HFFc6 (cell line): ENCODE measurements around the gene ING1. TPM values are rescaled to one million over a fixed set of nuclear protein-coding genes. Genes with fewer than 3 reads are reported as not detected.

Experiments used
- DNase-seq: peaks from one replicate; pipeline ENCODE4 v3.0.0-alpha.2; 2018
- H3K27ac Mint-ChIP-seq: 2 replicates; pipeline ENCODE4 v1.8.0; 2020; ENCODE audit warnings: mild to moderate bottlenecking, mixed read lengths
- H3K27me3 Mint-ChIP-seq: 2 replicates; pipeline ENCODE4 v1.8.0; 2021; ENCODE audit warnings: mild to moderate bottlenecking, moderate library complexity, mixed read lengths; ENCODE audit not compliant: insufficient read depth
- H3K36me3 Mint-ChIP-seq: 2 replicates; pipeline ENCODE4 v1.8.0; 2021; ENCODE audit warnings: low read depth, mixed read lengths
- H3K4me1 Mint-ChIP-seq: 2 replicates; pipeline ENCODE4 v1.8.0; 2020; ENCODE audit warnings: low read depth, mixed read lengths
- H3K4me3 Mint-ChIP-seq: 2 replicates; pipeline ENCODE4 v1.8.0; 2020; ENCODE audit warnings: mild to moderate bottlenecking, moderate library complexity, mixed read lengths
- H3K9me3 Mint-ChIP-seq: 2 replicates; pipeline ENCODE4 v1.8.0; 2020; ENCODE audit warnings: mild to moderate bottlenecking, mixed read lengths
- total RNA-seq, 6 experiments: library from RNA; stranded (reverse); fragmentation: NEBNext Ultra II Directional; extraction: Animal tissue kit (Norgen Biotek cat#: 25700); gene quantifications; 2 replicates in 1 of 6; 3 replicates in 5 of 6; pipeline ENCODE4 v1.2.3, GENCODE V29; 2021
- TF ChIP-seq, protein P1 (sequence below): fragments of 200-600 bp; sonication (generic); IDR thresholded peaks from 2 replicates; pipeline ENCODE4 v1.5.0; 2021; ENCODE audit warnings: antibody characterized with exemption, mild to moderate bottlenecking

The ING1 gene
- total RNA-seq, 6 experiments from 2014 or later: 6.2 to 9.6 (median 8.1) TPM

DNA sequence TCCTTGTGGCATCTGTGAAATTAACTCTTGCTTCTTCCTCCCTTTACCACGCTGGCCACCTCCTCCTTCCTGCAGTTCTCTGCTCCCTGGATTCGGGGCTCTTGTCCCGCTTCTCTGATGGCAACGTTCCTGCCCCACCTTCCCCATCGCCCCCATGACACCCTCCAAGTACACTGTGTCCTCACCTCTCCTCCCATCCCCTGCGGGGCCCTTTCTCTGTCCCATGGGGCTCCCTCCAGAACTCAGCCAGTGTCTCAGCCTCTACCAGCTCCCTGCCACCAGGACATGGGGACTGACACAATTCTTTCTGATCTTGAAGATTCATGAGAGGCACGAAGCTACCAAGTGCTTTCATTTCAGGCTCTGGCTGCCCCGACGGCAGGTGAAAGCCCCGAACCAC is 16.7 kb upstream of the ING1 start:
- Mint-ChIP-seq H3K27me3 (no peaks in the 10 kb centered on the region), H3K27ac (no peak overlapping the region), H3K36me3 (peaks cover 10% of the 10 kb centered on the region), H3K9me3 (no peaks in the 10 kb centered on the region), H3K4me1 (no peaks in the 10 kb centered on the region), H3K4me3 (no peak overlapping the region)
- no peak for DNase-seq
- TF ChIP-seq, protein P1, sequence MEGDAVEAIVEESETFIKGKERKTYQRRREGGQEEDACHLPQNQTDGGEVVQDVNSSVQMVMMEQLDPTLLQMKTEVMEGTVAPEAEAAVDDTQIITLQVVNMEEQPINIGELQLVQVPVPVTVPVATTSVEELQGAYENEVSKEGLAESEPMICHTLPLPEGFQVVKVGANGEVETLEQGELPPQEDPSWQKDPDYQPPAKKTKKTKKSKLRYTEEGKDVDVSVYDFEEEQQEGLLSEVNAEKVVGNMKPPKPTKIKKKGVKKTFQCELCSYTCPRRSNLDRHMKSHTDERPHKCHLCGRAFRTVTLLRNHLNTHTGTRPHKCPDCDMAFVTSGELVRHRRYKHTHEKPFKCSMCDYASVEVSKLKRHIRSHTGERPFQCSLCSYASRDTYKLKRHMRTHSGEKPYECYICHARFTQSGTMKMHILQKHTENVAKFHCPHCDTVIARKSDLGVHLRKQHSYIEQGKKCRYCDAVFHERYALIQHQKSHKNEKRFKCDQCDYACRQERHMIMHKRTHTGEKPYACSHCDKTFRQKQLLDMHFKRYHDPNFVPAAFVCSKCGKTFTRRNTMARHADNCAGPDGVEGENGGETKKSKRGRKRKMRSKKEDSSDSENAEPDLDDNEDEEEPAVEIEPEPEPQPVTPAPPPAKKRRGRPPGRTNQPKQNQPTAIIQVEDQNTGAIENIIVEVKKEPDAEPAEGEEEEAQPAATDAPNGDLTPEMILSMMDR: no peak

DNA sequence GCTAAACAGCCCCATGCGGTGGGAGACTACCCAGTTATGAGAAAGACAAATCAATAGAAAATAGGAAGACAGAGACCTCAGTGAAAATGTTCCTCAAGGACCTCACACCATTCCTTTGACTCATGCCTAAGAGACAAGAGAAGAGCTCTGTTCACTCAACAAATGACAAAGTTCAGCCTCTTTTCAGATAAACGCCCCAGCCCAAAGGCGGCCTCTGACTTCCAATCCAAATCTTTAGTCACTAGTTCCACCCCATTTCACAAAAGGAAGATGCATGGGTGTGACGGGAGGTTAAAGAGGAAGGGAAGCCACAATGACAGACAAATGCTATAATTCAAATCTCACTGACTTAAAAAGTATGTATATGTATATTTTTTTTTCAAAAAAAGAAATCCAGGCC is 15.7 kb upstream of the ING1 start:
- Mint-ChIP-seq H3K27ac (peak overlapping the region; percentile 13; the same call in 1 of the 2 replicates), H3K4me1 (peaks cover 10% of the 10 kb centered on the region), H3K36me3 (peaks cover 13% of the 10 kb centered on the region), H3K4me3 (no peak overlapping the region), H3K27me3 (no peaks in the 10 kb centered on the region), H3K9me3 (no peaks in the 10 kb centered on the region)
- TF ChIP-seq, protein P1: no peak
- no peak for DNase-seq

DNA sequence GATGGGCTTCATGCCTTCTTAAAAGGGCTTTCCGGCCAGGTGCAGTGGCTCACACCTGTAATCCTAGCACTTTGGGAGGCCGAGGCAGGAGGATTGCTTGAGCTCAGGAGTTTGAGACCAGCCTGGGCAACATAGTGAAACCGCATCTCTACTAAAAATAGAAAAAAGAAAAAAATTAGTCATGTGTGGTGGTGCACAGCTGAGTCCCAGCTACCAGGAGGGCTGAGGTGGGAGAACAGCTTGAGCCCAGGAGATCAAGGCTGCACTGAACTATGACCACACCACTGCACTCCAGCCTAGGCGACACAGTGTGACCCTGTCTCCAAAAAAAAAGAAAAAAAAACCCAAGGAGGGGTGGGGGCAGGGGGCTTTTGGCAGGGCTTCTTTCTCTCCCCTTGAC is 14.8 kb upstream of the ING1 start:
- no peak overlapping the region for H3K4me3 Mint-ChIP-seq
- H3K36me3 Mint-ChIP-seq: peaks cover 19% of the 10 kb centered on the region
- TF ChIP-seq, protein P1: no peak
- H3K27ac Mint-ChIP-seq: no peak overlapping the region
- no peaks in the 10 kb centered on the region for H3K9me3 Mint-ChIP-seq
- no peaks in the 10 kb centered on the region for H3K27me3 Mint-ChIP-seq
- DNase-seq: no peak
- H3K4me1 Mint-ChIP-seq: peaks cover 19% of the 10 kb centered on the region

DNA sequence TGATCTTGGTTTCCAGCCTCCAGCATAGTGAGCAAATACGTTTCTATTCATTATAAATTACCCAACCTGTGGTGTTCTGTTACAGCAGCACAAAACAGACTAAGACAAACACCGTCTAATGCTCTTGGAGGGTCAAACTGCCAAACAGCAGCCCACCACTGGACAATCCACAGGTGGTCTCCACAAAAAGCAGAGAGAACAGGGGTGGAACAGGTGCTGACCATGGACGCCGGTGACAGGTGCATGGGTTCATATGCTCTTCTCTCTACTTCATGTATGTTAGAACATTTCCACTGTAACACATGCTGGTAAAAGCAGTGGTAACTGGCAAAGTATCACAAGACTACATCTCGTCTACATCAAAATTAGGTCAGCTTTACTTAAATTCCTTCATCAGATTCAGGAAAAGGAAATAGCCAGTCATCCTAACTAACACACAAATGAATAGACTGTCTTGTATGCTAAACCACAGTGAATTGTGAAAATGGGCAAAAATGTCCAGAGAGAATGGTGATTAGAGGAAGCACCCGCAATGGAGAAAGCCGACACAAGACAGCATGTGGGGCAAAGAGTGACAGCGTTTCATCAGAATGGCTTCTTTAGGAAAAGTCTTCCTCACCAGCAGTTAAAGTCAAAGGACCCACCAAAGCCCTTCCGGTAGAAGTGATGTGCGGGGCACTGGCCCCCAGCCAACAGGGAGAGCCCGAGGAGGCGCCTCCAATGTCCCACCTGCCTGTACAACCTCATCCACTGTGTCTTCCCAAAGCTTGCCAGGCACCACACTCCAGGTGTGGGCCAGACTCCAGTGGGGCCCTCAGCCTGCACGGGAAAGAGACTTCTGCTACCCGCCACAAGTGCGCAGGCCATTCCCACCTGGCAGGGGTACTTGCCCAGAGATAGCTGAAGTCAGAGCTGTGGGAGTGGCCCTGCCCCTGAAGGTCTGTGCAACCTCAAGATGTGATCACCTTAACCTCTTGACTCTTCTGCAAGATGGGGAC is 14.1 kb upstream of the ING1 start:
- peaks cover 24% of the 10 kb centered on the region for H3K4me1 Mint-ChIP-seq
- TF ChIP-seq, protein P1: no peak
- H3K27ac Mint-ChIP-seq: no peak overlapping the region
- no peak overlapping the region for H3K4me3 Mint-ChIP-seq
- H3K9me3 Mint-ChIP-seq: no peaks in the 10 kb centered on the region
- H3K27me3 Mint-ChIP-seq: no peaks in the 10 kb centered on the region
- no peak for DNase-seq
- peaks cover 22% of the 10 kb centered on the region for H3K36me3 Mint-ChIP-seq

GRCh38 chr13:110700186-110700585 is 13.3 kb upstream of the ING1 start:
- no peaks in the 10 kb centered on the region for H3K9me3 Mint-ChIP-seq
- H3K4me1 Mint-ChIP-seq: peaks cover 31% of the 10 kb centered on the region
- peaks cover 22% of the 10 kb centered on the region for H3K36me3 Mint-ChIP-seq
- no peak for DNase-seq
- H3K27me3 Mint-ChIP-seq: no peaks in the 10 kb centered on the region
- TF ChIP-seq, protein P1: no peak
- H3K27ac Mint-ChIP-seq: no peak overlapping the region
- no peak overlapping the region for H3K4me3 Mint-ChIP-seq
